ENCODE results near the gene POLR1B. TPM values are rescaled to one million over a fixed set of nuclear protein-coding genes. Genes with fewer than 3 reads are reported as not detected.

POLR1B gene
- total and polyA plus RNA-seq, 2 of the 13 experiments (the other 11 are each of a cell fraction or from before 2014, with no cell fraction given): 18.3 to 46.0 TPM

- peaks cover 23% of the 10 kb centered on the region for H3K4me1 ChIP-seq (ENCODE audit: insufficient read depth, low read length)
- intact Hi-C loops (cut with micrococcal nuclease; ENCODE audit: unreplicated experiment): loop anchor here (10.0 kb wide), 1 partner anchor 334 kb away; the partner anchor contains the start of gene ZC3H8
- FAIRE-seq: no peak
- peaks cover 0 to 4% of the 10 kb centered on the region in 2 experiments; a peak in 1 of 5 replicates for H3K27me3 ChIP-seq (ENCODE audit: control insufficient read depth in 1 of 2, insufficient read depth in 2 of 2, low read length in 2 of 2)
- CTCF ChIA-PET (ENCODE audit: low intra/inter-chr PET ratio, low total read pairs): no interaction called here
- WGBS (ENCODE audit: low lambda C conversion rate): 96% methylated on average over 6 of the region's 6 CpGs
- in situ Hi-C loops (cut with HindIII; ENCODE audit: extremely low pct_ligation_motif_present, low pct_unique_long_range_greater_than_20kb): no loop called here
- H3K36me3 ChIP-seq (replicated peaks in 1 of 2; ENCODE audit: control insufficient read depth in 1 of 2, insufficient read depth in 2 of 2, low read length in 2 of 2): peaks cover 9 to 15% of the 10 kb centered on the region in 2 experiments; a peak in 4 of 5 replicates
- H3K9me3 ChIP-seq (ENCODE audit: low read length): no peaks in the 10 kb centered on the region
- H3K4me3 ChIP-seq (replicated peaks in 1 of 3; ENCODE audit: insufficient read depth in 1 of 3, low read depth in 2 of 3, low read length in 3 of 3): no peak overlapping the region
- POLR2A ChIA-PET: no interaction called here
- H3K4me2 ChIP-seq (ENCODE audit: low read depth, low read length): no peak overlapping the region
- DNase-seq (ENCODE audit: low spot score): no peak
- TF ChIP-seq CEBPB (IDR thresholded peaks at IDR 0.05; ENCODE audit: borderline replicate concordance, low read depth, low read length): peak; percentile 21; the same call in 1 of the 2 replicates
- peak; percentile 45; the same call in 1 of the 2 replicates for TF ChIP-seq CEBPG (CRISPR knock-in tag; IDR thresholded peaks at IDR 0.05)
- no peak for TF ChIP-seq MXI1 (IDR thresholded peaks at IDR 0.05; ENCODE audit: borderline replicate concordance, low read depth, low read length)
- no peak for ATAC-seq
- H3K79me2 ChIP-seq (ENCODE audit: insufficient read depth, low read length): peaks cover 6% of the 10 kb centered on the region
- H3K27ac ChIP-seq (ENCODE audit: extremely low read length, insufficient read depth, low read length): no peak overlapping the region
- no peak overlapping the region for H3K9ac ChIP-seq (ENCODE audit: insufficient read depth, low read depth, low read length)
- no peaks in the 10 kb centered on the region for H4K20me1 ChIP-seq (ENCODE audit: insufficient read depth, low read length)
- H2AFZ ChIP-seq (ENCODE audit: low read length): no peak overlapping the region
- BruUV-seq (replicated peaks): no TSS peak
Measured at GRCh38 chr2:112588611-112589045, 46.4 kb downstream of the POLR1B start.

DNA sequence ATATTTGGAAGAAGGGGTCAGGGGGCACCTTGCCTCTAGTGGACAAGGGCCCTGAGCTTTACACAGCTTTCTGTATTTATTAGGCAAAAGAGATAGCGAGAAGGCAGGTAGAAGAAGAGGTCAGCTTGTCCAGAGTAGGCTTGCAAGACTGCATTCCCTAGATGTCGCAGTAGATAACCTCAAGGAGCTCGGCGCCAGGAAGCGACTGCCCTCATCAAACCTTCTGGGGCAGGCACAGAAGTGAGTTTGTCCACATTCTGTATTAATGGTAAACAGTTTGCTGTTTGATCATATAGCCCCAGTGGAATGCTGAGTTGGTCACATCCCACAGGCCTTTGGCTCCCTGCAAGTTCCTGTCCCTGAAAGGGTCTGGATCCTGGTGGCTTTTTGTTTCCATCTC is 49.1 kb downstream of the POLR1B start:
- WGBS (ENCODE audit: low lambda C conversion rate): 92% methylated on average over 5 of the region's 5 CpGs
- CTCF ChIA-PET (ENCODE audit: low intra/inter-chr PET ratio, low total read pairs): no interaction called here

More for the DNA sequence above, 49.1 kb downstream of the POLR1B start:
- FAIRE-seq (no peak), ATAC-seq (no peak), DNase-seq (ENCODE audit: low spot score) (no peak)
- no peaks in the 10 kb centered on the region for H3K79me2 ChIP-seq (ENCODE audit: insufficient read depth, low read length)
- intact Hi-C loops (cut with micrococcal nuclease; ENCODE audit: unreplicated experiment) (no loop called here), in situ Hi-C loops (cut with HindIII; ENCODE audit: extremely low pct_ligation_motif_present, low pct_unique_long_range_greater_than_20kb) (no loop called here)
- no TSS peak for BruUV-seq (replicated peaks)
- no peak overlapping the region for H3K9ac ChIP-seq (ENCODE audit: insufficient read depth, low read depth, low read length)
- no peak overlapping the region for H3K4me3 ChIP-seq (replicated peaks in 1 of 3; ENCODE audit: insufficient read depth in 1 of 3, low read depth in 2 of 3, low read length in 3 of 3)
- H4K20me1 ChIP-seq (ENCODE audit: insufficient read depth, low read length): no peaks in the 10 kb centered on the region
- no peak overlapping the region for H3K4me2 ChIP-seq (ENCODE audit: low read depth, low read length)
- H3K9me3 ChIP-seq (ENCODE audit: low read length): no peaks in the 10 kb centered on the region
- no peak overlapping the region for H3K27ac ChIP-seq (ENCODE audit: extremely low read length, insufficient read depth, low read length)
- H3K36me3 ChIP-seq (replicated peaks in 1 of 2; ENCODE audit: control insufficient read depth in 1 of 2, insufficient read depth in 2 of 2, low read length in 2 of 2): peaks cover 5 to 10% of the 10 kb centered on the region in 2 experiments; a peak in 4 of 5 replicates
- POLR2A ChIA-PET: no interaction called here
- no peak overlapping the region for H2AFZ ChIP-seq (ENCODE audit: low read length)
- H3K27me3 ChIP-seq (ENCODE audit: control insufficient read depth in 1 of 2, insufficient read depth in 2 of 2, low read length in 2 of 2): no peaks in the 10 kb centered on the region
- TF ChIP-seq, protein P1, sequence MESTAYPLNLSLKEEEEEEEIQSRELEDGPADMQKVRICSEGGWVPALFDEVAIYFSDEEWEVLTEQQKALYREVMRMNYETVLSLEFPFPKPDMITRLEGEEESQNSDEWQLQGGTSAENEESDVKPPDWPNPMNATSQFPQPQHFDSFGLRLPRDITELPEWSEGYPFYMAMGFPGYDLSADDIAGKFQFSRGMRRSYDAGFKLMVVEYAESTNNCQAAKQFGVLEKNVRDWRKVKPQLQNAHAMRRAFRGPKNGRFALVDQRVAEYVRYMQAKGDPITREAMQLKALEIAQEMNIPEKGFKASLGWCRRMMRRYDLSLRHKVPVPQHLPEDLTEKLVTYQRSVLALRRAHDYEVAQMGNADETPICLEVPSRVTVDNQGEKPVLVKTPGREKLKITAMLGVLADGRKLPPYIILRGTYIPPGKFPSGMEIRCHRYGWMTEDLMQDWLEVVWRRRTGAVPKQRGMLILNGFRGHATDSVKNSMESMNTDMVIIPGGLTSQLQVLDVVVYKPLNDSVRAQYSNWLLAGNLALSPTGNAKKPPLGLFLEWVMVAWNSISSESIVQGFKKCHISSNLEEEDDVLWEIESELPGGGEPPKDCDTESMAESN (CRISPR knock-in tag; conservative IDR thresholded peaks at IDR 0.05): no peak
- TF ChIP-seq SIN3B (IDR thresholded peaks at IDR 0.05; ENCODE audit: low read length) (no peak), SP5 (CRISPR knock-in tag; IDR thresholded peaks at IDR 0.05; ENCODE audit: borderline replicate concordance, low read depth) (no peak), RBFOX2 (IDR thresholded peaks at IDR 0.05; ENCODE audit: low read depth, low read length) (0 out of 2 replicates have a peak, but pooled peaks have one; percentile 25)
- H3K4me1 ChIP-seq (ENCODE audit: insufficient read depth, low read length): peaks cover 7% of the 10 kb centered on the region

Data from HepG2 (cell line).